HFFc6 (cell line): ENCODE data around the gene RNF214. TPM values are rescaled to one million over a fixed set of nuclear protein-coding genes. Genes with fewer than 3 reads are reported as not detected.

ENCODE experiments used
- DNase-seq: peaks from one replicate; pipeline ENCODE4 v3.0.0-alpha.2; 2018
- H3K27ac Mint-ChIP-seq: 2 replicates; pipeline ENCODE4 v1.8.0; 2020; ENCODE audit warnings: mild to moderate bottlenecking, mixed read lengths
- H3K27me3 Mint-ChIP-seq: 2 replicates; pipeline ENCODE4 v1.8.0; 2021; ENCODE audit warnings: mild to moderate bottlenecking, moderate library complexity, mixed read lengths; ENCODE audit not compliant: insufficient read depth
- H3K36me3 Mint-ChIP-seq: 2 replicates; pipeline ENCODE4 v1.8.0; 2021; ENCODE audit warnings: low read depth, mixed read lengths
- H3K4me1 Mint-ChIP-seq: 2 replicates; pipeline ENCODE4 v1.8.0; 2020; ENCODE audit warnings: low read depth, mixed read lengths
- H3K4me3 Mint-ChIP-seq: 2 replicates; pipeline ENCODE4 v1.8.0; 2020; ENCODE audit warnings: mild to moderate bottlenecking, moderate library complexity, mixed read lengths
- H3K9me3 Mint-ChIP-seq: 2 replicates; pipeline ENCODE4 v1.8.0; 2020; ENCODE audit warnings: mild to moderate bottlenecking, mixed read lengths
- CTCF ChIP-seq: fragments of 200-600 bp; sonication (generic); IDR thresholded peaks from 2 replicates; pipeline ENCODE4 v1.5.0; 2021; ENCODE audit warnings: antibody characterized with exemption, mild to moderate bottlenecking
- total RNA-seq, 6 experiments: library from RNA; stranded (reverse); fragmentation: NEBNext Ultra II Directional; extraction: Animal tissue kit (Norgen Biotek cat#: 25700); gene quantifications; 2 replicates in 1 of 6; 3 replicates in 5 of 6; pipeline ENCODE4 v1.2.3, GENCODE V29; 2021

RNF214 gene
- total RNA-seq, 6 experiments from 2014 or later, result 17.7 to 25.6 (median 22.1) TPM

GRCh38 chr11:117199053-117199915, 33.2 kb upstream of the RNF214 start, which contains the start of gene TAGLN:
TSS of gene TAGLN (plus strand) at chr11:117199370. CDS start at chr11:117203014, 3,644 bp downstream.
- TF ChIP-seq CTCF, result no peak
- Mint-ChIP-seq H3K27me3 (peaks cover 9% of the 10 kb centered on the region), H3K9me3 (no peaks in the 10 kb centered on the region), H3K4me1 (peaks cover 63% of the 10 kb centered on the region), H3K4me3 (peak within 1 kb of the TSS; percentile 93), H3K27ac (peak within 1 kb of the TSS; percentile 95), H3K36me3 (peaks cover 39% of the 10 kb centered on the region)
- peak; percentile 94 for DNase-seq

GRCh38 chr11:117199916-117200812, 32.3 kb upstream of the RNF214 start:
- DNase-seq, result no peak
- Mint-ChIP-seq H3K27ac (peak overlapping the region; percentile 95), H3K36me3 (peaks cover 45% of the 10 kb centered on the region), H3K4me3 (peak overlapping the region; percentile 93), H3K9me3 (no peaks in the 10 kb centered on the region), H3K27me3 (peaks cover 5% of the 10 kb centered on the region), H3K4me1 (peaks cover 70% of the 10 kb centered on the region)
- no peak for TF ChIP-seq CTCF

GRCh38 chr11:117200813-117201657, 31.4 kb upstream of the RNF214 start:
- peak overlapping the region; percentile 95 for H3K27ac Mint-ChIP-seq
- no peak for DNase-seq
- H3K4me3 Mint-ChIP-seq, result peak overlapping the region; percentile 93

GRCh38 chr11:117201658-117202305, 30.7 kb upstream of the RNF214 start:
- Mint-ChIP-seq H3K27ac (peak overlapping the region; percentile 95), H3K4me1 (peaks cover 82% of the 10 kb centered on the region), H3K27me3 (peaks cover 7% of the 10 kb centered on the region), H3K9me3 (no peaks in the 10 kb centered on the region), H3K36me3 (peaks cover 37% of the 10 kb centered on the region), H3K4me3 (peak overlapping the region; percentile 93)
- no peak for DNase-seq
- TF ChIP-seq CTCF, result no peak

More at GRCh38 chr11:117200813-117201657, 31.4 kb upstream of the RNF214 start:
- Mint-ChIP-seq H3K27me3 (peaks cover 7% of the 10 kb centered on the region), H3K9me3 (no peaks in the 10 kb centered on the region), H3K36me3 (peaks cover 42% of the 10 kb centered on the region), H3K4me1 (peaks cover 79% of the 10 kb centered on the region)
- TF ChIP-seq CTCF, result no peak; the same call in 1 of the 2 replicates
